Mesenteric fat pad (tissue), 1 donor: ENCODE measurements around the gene CDCA7. TPM values are rescaled to one million over a fixed set of nuclear protein-coding genes. Genes with fewer than 3 reads are reported as not detected.
"Not testable (repeated sequence)": the region's sequence is repeated elsewhere in the genome, so short reads cannot be mapped to it uniquely, and the experiment has no call there.

ENCODE experiments used
- DNase-seq: peaks from one replicate; pipeline ENCODE4 v3.0.0-alpha.2; 2020; ENCODE audit warnings: low spot score
- total RNA-seq: library from RNA; stranded (reverse); fragmentation: NEBNext Ultra II Directional; extraction: Animal tissue kit (Norgen Biotek cat#: 25700); gene quantifications from one replicate; pipeline ENCODE4 v1.2.1, GENCODE V29; 2021
- donor health status: DM: yes; HTN: yes; CAD: no.

Gene CDCA7
- total RNA-seq, 1 donor from 2014 or later, result 0.22 TPM

DNA sequence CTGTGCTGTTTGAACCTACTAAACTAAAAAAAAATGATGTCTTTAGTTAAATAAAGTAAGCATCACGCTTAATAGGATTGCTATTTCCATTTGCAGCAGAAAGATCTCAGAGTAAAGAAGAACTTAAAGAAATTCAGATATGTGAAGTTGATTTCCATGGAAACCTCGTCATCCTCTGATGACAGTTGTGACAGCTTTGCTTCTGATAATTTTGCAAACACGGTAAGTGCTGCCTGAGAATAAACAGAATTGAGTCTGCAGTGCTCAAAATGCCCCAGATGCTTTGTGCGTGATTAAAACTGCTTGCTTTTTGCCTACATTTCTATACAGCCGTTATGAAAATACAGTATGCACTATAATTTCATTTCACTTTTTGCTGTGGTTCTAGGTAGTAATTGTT is 3.9 kb downstream of the CDCA7 start:
- DNase-seq, result no peak

- no peak for DNase-seq
Measured at GRCh38 chr2:173359231-173359630, 4.6 kb downstream of the CDCA7 start.

DNA sequence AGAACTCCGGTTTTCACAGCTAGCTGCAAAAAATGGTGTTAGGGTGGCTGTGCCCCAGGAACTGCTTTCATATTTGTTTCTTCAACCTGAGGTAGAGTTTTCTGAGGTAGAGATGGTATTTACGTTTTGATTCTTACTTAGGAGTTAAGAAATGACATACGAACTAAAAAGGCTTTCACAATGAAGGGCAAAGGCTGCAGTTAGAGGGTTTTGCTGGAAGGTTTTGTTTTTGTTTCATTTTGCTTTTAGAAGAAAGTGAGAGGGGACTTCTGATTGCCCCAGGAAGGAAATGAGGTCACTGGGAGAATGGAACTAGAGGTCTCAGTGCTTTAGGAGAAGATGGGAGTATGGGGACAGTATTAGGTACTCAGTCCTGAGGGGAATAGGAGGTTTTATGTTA is 15.5 kb downstream of the CDCA7 start:
- no peak for DNase-seq

- DNase-seq, result no peak
Measured at GRCh38 chr2:173371023-173371422, 16.4 kb downstream of the CDCA7 start.

DNA sequence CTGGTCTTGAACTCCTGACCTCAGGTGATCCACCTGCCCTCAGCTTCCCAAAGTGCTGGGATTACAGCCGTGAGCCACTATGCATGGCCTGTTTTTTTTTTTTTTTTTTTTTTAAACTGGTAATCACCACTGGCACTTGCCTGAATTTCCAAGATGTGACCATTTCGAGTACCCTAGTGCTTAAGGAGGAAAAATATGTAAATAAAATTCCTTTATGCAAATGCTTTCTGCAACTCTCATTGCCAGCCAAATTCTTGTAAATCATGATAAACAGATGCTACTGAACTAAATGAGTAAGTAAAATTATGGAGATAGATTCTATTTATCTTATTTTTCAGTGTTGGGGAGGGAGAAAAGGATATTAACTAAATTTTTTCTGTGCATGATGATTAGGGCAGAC is 18.6 kb downstream of the CDCA7 start:
- DNase-seq, result no peak

- DNase-seq, result no peak
Measured at GRCh38 chr2:173374634-173375033, 20.0 kb downstream of the CDCA7 start.

GRCh38 chr2:173385534-173385933 is 30.9 kb downstream of the CDCA7 start:
- DNase-seq, result not testable (repeated sequence)

GRCh38 chr2:173386021-173386737 is 31.5 kb downstream of the CDCA7 start:
- DNase-seq, result no peak

GRCh38 chr2:173386738-173387065 is 32.0 kb downstream of the CDCA7 start:
- no peak for DNase-seq

DNA sequence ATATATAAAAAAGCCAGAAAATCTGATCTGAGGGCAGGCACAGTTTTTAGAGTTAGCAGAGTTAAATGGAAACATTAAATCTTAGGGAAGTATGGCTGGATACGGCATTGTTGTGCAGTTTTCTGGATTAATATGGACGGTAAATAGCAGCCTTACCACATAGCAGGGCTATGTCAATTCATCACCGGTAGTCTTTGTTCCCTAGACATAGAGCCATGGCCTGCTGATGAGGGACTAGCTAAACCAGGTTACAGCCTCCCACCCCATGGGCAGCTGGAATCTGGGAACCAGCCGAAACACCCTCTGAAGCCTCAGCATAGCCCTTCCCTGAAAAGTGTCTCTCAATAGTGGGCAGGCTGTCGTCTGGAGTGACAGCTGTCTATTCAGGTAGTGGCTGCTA is 32.4 kb downstream of the CDCA7 start:
- DNase-seq, result no peak

DNA sequence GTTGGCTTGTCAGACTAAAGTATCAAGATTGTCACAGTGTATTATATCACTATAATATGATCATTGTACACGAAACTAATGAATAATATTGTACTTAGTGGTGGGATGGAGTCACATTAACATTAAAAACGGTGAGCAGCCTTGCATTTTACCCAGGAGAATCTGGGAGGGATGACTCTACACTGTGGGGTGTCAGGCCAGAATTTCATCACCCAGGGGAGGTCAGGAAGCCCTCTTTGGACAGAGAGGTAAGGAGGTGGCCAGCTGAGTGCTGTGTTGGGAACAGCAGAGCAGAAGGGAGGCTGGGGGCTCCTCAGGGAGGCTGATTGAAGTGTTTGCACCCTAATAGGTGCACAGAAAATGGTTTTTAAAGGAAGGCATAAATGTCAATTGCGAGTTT is 33.0 kb downstream of the CDCA7 start:
- DNase-seq, result no peak

DNA sequence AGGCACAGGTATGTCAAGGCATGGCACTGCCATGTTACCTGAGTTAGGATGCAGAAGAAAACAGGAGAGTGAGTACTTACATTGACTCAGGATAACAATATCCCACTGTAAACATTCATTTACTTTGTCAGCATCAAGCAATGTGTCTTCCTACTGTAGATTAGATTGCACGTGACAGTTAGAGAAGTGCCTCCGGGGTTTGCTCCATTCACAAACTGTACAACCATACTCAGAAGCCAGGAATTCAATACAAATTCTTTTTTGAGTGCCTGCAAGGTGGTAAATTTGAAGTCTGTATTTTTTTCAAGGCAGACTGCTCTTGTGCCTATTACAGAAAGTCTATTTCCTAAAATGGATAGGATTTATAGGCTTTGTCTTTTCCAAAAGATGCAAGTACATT is 34.1 kb downstream of the CDCA7 start:
- DNase-seq, result no peak

GRCh38 chr2:173390036-173390435 is 35.4 kb downstream of the CDCA7 start:
- no peak for DNase-seq

DNA sequence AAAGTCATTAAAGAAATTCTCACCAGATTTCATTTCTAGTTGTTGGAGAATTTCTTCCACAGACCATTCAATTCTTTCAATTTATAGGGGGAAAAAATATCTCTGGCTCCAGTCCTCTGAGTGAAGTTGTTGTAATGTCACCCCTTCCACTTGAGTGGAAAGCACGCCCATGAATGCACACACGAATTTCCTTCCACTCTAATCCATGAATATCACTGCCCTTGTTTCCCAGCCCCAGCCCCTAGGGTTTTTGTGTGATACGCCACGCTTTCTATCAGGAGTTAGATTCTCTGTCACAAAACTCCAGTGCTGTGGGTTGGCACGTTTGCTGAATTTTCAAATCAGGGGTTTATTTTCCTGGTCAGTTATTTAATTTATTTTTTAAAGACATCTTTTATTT is 38.1 kb downstream of the CDCA7 start:
- no peak for DNase-seq

GRCh38 chr2:173393186-173393585 is 38.5 kb downstream of the CDCA7 start:
- no peak for DNase-seq

GRCh38 chr2:173393636-173394035 is 39.0 kb downstream of the CDCA7 start:
- no peak for DNase-seq

DNA sequence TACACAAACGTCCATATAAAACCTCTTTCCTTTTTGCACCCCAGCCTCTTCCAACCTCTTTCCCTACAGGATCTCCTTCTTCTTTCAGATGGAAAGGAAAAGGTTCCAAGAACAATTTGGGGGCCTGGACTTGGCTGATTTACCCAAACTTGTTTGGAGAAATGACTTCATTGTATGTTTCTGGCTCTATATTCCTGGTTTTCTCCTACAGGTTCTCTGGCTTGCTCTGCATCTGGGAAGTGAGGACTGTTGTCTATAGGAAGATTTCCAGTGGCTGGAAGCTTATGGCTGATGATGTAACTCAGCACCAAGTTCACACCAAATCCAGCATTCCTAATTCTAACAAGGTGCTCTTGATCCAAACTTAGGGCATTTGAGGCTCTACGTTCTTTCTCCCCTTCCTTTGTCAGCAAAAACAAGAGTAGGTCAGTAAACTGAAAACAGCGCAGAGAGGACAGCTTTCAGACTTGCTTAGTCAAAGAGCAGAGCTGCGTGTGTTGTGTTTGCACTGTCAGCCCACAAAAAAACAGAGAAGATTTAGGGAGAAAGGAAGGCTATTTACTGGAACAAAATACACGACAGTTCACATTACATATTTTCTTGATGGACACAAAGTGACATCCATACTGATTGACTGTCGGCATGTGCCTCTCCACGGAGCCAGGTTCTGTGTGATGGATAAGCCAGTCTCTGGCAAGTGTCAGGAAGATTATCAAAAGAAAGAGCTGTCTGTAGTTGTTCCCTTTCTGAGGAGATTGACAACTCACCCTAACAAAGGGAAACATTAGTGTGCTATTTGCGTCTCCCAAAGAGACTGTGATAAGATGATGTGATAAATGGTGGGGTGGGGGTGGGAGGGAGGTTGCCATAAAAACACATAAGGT is 39.7 kb downstream of the CDCA7 start:
- DNase-seq, result no peak

- DNase-seq, result no peak
Measured at GRCh38 chr2:173395567-173396351, 41.1 kb downstream of the CDCA7 start.

- no peak for DNase-seq
Measured at GRCh38 chr2:173397539-173397938, 42.9 kb downstream of the CDCA7 start.

GRCh38 chr2:173399229-173399628 is 44.6 kb downstream of the CDCA7 start:
- no peak for DNase-seq

GRCh38 chr2:173400760-173401159 is 46.1 kb downstream of the CDCA7 start:
- DNase-seq, result no peak

GRCh38 chr2:173401716-173402326 is 47.1 kb downstream of the CDCA7 start:
- no peak for DNase-seq
